Measurements from ENCODE around the gene BEST4.

The BEST4 gene

GRCh38 chr1:44790968-44791801 is 3.2 kb upstream of the BEST4 start:
- Histone ChIP-seq H3K9me3 (ENCODE audit: insufficient read depth, low read length, severe bottlenecking) (no peaks in the 10 kb centered on the region), H3K4me3 (ENCODE audit: low read depth in 1 of 2, low read length in 2 of 2) (no peak overlapping the region), H4K20me1 (ENCODE audit: insufficient read depth, low read length) (no peaks in the 10 kb centered on the region), H3K27ac (ENCODE audit: low read length) (no peak overlapping the region), H3K36me3 (ENCODE audit: insufficient read depth, low read length) (no peaks in the 10 kb centered on the region), H3K4me1 (ENCODE audit: insufficient read depth, low read length) (no peaks in the 10 kb centered on the region), H3K27me3 (ENCODE audit: insufficient read depth, low read length, poor library complexity) (no peaks in the 10 kb centered on the region), H3K4me2 (ENCODE audit: insufficient read depth, low read length) (no peak overlapping the region), H3K9ac (ENCODE audit: low read depth, low read length) (no peak overlapping the region), H3K79me2 (ENCODE audit: insufficient read depth, low read length) (no peaks in the 10 kb centered on the region), H2AFZ (ENCODE audit: low read depth, low read length) (no peak overlapping the region)
- no peak for TF ChIP-seq EZH2 (IDR thresholded peaks at IDR 0.05; ENCODE audit: borderline replicate concordance, low read depth, low read length, severe bottlenecking)
- no peak for TF ChIP-seq CTCF (IDR thresholded peaks at IDR 0.05; ENCODE audit: borderline replicate concordance, extremely low read depth, low read length, poor library complexity, severe bottlenecking)
- no peak for ATAC-seq (ENCODE audit: insufficient read depth, low read depth)
- DNase-seq, result no peak

GRCh38 chr1:44787506-44787905 is 464 bp downstream of the BEST4 start:
- H2AFZ ChIP-seq (ENCODE audit: low read depth, low read length), result no peak overlapping the region
- TF ChIP-seq EZH2 (IDR thresholded peaks at IDR 0.05; ENCODE audit: borderline replicate concordance, low read depth, low read length, severe bottlenecking), result no peak
- TF ChIP-seq CTCF (IDR thresholded peaks at IDR 0.05; ENCODE audit: borderline replicate concordance, extremely low read depth, low read length, poor library complexity, severe bottlenecking), result no peak
- no peaks in the 10 kb centered on the region for H3K4me1 ChIP-seq (ENCODE audit: insufficient read depth, low read length)
- no peaks in the 10 kb centered on the region for H3K79me2 ChIP-seq (ENCODE audit: insufficient read depth, low read length)
- H3K9me3 ChIP-seq (ENCODE audit: insufficient read depth, low read length, severe bottlenecking), result no peaks in the 10 kb centered on the region
- H3K4me3 ChIP-seq (ENCODE audit: low read depth in 1 of 2, low read length in 2 of 2), result no peak overlapping the region
- no peak overlapping the region for H3K4me2 ChIP-seq (ENCODE audit: insufficient read depth, low read length)
- H3K36me3 ChIP-seq (ENCODE audit: insufficient read depth, low read length), result no peaks in the 10 kb centered on the region
- DNase-seq (no peak), ATAC-seq (ENCODE audit: insufficient read depth, low read depth) (no peak)
- no peaks in the 10 kb centered on the region for H4K20me1 ChIP-seq (ENCODE audit: insufficient read depth, low read length)
- H3K9ac ChIP-seq (ENCODE audit: low read depth, low read length), result no peak overlapping the region
- no peak overlapping the region for H3K27ac ChIP-seq (ENCODE audit: low read length)
- no peaks in the 10 kb centered on the region for H3K27me3 ChIP-seq (ENCODE audit: insufficient read depth, low read length, poor library complexity)

GRCh38 chr1:44786841-44787426 is 1.0 kb downstream of the BEST4 start:
- Histone ChIP-seq H3K4me1 (ENCODE audit: insufficient read depth, low read length) (no peaks in the 10 kb centered on the region), H2AFZ (ENCODE audit: low read depth, low read length) (no peak overlapping the region), H3K27me3 (ENCODE audit: insufficient read depth, low read length, poor library complexity) (no peaks in the 10 kb centered on the region), H3K4me3 (ENCODE audit: low read depth in 1 of 2, low read length in 2 of 2) (no peak overlapping the region), H3K79me2 (ENCODE audit: insufficient read depth, low read length) (no peaks in the 10 kb centered on the region), H3K27ac (ENCODE audit: low read length) (no peak overlapping the region), H4K20me1 (ENCODE audit: insufficient read depth, low read length) (no peaks in the 10 kb centered on the region), H3K9me3 (ENCODE audit: insufficient read depth, low read length, severe bottlenecking) (no peaks in the 10 kb centered on the region), H3K4me2 (ENCODE audit: insufficient read depth, low read length) (no peak overlapping the region), H3K36me3 (ENCODE audit: insufficient read depth, low read length) (no peaks in the 10 kb centered on the region), H3K9ac (ENCODE audit: low read depth, low read length) (no peak overlapping the region)
- ATAC-seq (ENCODE audit: insufficient read depth, low read depth), result no peak
- TF ChIP-seq CTCF (IDR thresholded peaks at IDR 0.05; ENCODE audit: borderline replicate concordance, extremely low read depth, low read length, poor library complexity, severe bottlenecking) (no peak), EZH2 (IDR thresholded peaks at IDR 0.05; ENCODE audit: borderline replicate concordance, low read depth, low read length, severe bottlenecking) (no peak)
- DNase-seq, result no peak

All from DND-41 (cell line).